ENCODE measurements around the gene SLC22A4. TPM values are rescaled to one million over a fixed set of nuclear protein-coding genes. Genes with fewer than 3 reads are reported as not detected.

The SLC22A4 gene
- total RNA-seq, 1 donor from 2014 or later, result 3.7 TPM

GRCh38 chr5:132262882-132263547 is 31.2 kb upstream of the SLC22A4 start:
- no peak for DNase-seq (ENCODE audit: low read depth in 2 of 2)

DNA sequence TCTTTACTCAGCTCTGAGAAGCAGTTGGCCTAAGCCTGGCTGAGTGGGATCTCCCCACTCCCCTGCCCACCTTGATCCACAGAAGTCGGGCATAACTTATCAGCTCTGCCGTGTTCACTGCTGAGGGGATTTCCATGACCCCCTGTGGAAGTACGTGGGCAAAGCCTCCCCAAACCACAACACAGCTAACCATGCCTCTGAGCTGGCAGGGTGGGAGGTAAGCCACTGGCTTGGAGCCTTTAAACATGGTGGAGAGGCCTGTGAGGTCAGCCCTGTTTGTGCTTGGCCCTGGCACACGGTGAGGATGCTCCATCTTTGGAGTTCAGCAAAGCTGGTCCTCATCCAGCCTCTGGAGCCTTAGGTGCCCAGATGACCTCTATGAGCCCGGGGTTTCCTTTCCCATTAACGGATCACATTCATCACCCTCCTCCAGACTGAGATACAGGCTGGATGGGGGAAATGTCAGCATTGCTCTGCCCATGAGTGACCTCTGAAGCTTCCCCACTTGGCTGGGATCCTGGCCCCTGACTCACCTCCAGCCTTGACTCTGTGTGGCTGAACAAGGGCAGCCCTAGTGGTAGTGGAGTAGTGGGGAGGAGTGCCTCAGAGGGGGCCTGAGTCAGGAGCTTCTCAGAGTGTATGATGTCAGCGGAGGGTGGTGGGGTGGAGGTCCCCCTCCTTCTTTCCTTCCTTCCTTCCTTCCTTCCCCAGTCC is 30.5 kb upstream of the SLC22A4 start:
- DNase-seq (ENCODE audit: low read depth in 2 of 2), result peak; percentile 48 to 82

- DNase-seq (ENCODE audit: low read depth in 2 of 2), result no peak
Observed at GRCh38 chr5:132264546-132265335, 29.5 kb upstream of the SLC22A4 start.

- peak; percentile 97 for DNase-seq (ENCODE audit: low read depth in 2 of 2)
Observed at GRCh38 chr5:132265336-132266030, 28.7 kb upstream of the SLC22A4 start.

- DNase-seq (ENCODE audit: low read depth in 2 of 2), result no peak
Observed at GRCh38 chr5:132266031-132266835, 28.0 kb upstream of the SLC22A4 start.

GRCh38 chr5:132266836-132267160 is 27.4 kb upstream of the SLC22A4 start:
- DNase-seq (ENCODE audit: low read depth in 2 of 2), result no peak

- DNase-seq (ENCODE audit: low read depth in 2 of 2), result no peak
Observed at GRCh38 chr5:132267166-132267739, 26.9 kb upstream of the SLC22A4 start.

DNA sequence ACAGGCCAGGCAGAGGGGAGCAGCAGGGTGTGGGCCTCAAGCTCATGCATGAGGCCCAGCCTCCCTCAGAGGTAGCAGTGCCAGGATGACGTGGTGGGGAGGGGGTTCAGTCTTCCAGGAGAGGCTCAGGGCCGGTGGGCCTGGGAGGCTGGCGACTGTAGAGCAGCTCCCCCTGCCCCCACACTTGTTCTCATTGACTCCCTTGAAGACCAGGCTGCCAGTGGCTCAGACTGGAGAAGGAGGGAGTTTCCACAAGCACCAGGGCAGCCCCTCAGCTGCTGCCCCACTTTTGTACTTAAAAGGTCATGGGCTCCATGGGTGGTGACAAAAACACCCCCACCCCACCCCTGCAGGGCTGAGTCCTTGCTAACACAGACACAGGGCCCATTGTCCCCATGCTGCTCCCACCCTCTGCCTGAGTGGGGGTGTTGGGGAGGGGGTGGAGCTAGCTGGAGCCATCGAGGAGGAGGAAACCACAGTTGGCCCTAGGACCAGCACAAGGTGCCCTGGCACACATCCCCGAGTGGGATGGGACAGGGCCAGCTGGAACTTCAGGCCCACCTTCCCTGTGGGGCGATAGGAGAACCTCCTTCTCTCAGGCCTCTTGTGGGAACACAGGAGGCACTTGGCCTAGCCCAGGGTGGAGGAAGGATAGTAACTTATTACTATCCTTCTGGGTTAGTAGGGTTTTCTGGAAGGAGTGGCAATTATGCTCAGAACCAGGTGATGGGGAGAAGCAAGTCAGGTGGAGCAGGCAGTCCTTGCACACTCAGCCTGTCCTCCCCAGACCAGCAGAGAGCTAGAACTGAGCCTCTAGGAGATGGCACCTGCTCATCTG is 26.0 kb upstream of the SLC22A4 start:
- DNase-seq (ENCODE audit: low read depth in 2 of 2), result no peak

GRCh38 chr5:132268769-132269551 is 25.2 kb upstream of the SLC22A4 start:
- DNase-seq (ENCODE audit: low read depth in 2 of 2), result no peak

DNA sequence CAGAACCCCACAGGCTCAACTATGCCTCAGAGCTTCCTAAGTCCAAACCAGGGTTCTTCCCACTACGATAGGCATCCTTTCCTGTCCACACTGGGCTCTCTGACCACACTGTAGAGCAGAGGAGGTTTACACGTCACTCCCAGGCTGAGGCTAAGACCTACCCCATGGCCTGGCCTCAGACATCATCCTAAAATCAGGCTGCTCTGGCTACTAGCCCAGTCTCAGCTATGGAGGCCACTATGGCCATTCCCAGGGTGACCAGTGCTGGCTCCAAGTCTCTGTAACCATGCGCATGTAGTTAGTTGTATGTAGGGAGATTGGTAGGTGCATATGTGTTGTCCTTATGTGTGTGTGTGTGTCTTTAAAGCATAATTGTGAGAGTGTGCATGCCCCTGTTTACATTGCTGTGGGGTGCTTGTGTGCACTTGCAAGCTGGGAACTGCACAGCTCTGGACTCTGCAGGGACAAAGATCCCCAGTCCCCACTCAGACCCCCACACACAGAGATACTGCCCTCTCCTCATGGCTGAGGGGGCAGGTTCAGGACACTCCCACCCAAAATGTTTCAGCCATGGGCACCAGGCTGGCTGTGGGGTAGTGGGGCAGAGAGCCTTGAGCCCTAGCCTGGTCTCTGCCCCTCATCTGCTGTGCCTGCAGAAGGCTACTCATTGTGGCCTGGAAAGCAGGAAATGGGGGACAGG is 24.4 kb upstream of the SLC22A4 start:
- no peak for DNase-seq (ENCODE audit: low read depth in 2 of 2)

GRCh38 chr5:132270335-132270665 is 23.9 kb upstream of the SLC22A4 start:
- DNase-seq (ENCODE audit: low read depth in 2 of 2), result no peak

DNA sequence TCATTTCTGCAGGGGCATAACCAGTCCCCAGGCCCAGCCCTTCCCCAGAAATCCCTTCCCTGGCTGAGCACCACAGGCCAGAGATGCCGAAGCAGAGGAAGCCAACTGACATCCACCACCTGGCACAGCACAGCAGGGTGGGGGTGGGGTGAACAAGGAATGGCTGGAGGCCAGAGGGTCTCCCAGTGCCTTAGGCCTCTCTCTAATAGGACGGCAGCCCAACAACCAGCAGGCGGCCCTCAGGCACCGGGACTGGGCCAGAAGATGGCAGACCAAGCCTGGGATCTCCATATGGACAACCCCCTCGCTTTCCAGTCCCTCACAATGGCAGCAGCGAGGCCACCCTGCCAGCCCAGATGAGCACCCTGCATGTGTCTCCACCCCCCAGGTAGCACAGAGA is 23.5 kb upstream of the SLC22A4 start:
- no peak for DNase-seq (ENCODE audit: low read depth in 2 of 2)

DNA sequence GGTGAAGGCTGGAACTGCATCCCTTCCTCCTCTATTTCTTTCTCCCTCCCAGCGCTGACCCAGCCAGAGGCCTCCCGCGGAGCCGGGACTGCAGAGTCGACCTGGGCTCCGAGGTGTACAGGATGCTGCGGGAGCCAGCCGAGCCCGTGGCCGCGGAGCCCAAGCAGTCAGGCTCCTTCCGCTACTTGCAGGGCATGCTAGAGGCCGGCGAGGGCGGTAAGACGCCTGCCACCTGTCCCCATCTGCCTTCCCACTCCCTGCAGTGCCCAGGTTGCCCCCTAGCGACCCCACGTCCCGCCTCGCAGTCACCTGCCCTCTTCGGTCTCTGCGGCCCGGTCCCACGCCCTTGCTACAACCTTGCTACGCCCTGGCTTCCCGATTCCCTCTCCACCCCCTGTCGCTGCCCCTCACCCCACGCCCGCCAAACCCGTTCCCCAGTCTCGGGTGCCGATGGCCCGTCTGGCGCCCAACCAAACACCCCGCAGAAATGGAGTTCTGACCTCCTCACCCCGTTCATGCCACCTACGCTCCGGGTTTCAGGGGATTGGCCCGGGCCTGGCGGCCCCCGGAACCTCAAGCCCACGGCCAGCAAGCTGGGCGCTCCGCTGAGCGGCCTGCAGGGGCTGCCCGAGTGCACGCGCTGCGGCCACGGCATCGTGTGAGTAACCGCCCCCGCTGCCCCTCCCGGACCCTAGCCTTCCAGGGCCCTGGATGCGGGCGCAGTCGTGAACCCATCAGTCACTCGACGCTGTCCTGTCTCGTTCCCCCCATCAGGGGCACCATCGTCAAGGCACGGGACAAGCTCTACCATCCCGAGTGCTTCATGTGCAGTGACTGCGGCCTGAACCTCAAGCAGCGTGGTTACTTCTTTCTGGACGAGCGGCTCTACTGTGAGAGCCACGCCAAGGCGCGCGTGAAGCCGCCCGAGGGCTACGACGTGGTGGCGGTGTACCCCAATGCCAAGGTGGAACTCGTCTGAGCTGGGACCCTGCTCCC is 22.6 kb upstream of the SLC22A4 start:
- no peak for DNase-seq (ENCODE audit: low read depth in 2 of 2)

DNA sequence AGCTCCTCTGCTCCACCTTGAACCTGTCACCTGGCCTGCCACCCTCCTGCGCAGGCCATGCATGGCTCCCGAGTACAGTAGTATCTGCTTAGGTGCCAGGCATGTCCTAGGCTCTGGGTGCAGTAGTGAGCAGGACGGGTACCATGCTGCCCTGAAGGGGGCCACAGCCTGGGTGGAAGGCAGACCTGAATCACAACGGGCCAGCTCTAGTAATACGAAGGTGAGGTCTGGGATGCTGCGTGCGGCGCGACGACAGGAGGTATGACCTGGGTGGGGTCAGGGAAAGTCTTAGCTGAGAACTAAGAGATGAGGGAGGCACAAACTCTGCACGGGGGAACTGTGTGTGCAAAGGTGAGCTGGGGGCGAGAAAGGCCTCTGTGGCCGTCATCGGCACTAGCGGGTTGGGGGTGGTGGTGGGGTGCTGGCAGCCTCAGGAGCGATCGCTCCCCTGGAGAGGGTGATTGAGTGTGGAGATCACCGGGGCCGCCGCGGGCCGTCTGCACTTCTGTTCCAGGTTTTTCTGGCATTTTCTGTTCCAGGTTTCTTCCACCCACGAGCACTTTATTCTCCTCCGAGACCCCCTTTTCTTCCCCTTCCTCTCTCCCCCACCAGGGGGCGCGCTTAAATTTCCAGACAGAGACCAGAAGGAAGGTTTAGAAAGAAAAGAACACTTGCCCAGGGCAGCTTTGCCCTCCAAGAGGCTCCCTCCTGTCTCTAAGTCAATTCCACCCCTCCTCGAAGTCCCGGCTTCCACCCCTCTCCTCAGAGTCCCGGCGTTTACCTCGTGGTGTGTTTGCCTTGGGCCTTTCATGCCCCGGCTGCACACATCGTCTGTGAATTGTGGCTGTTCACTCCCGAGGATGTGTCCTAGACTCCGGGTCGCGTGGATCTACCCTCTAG is 21.6 kb upstream of the SLC22A4 start:
- peak in 1 of 2 donors; percentile 56 for DNase-seq (ENCODE audit: low read depth in 2 of 2)

DNA sequence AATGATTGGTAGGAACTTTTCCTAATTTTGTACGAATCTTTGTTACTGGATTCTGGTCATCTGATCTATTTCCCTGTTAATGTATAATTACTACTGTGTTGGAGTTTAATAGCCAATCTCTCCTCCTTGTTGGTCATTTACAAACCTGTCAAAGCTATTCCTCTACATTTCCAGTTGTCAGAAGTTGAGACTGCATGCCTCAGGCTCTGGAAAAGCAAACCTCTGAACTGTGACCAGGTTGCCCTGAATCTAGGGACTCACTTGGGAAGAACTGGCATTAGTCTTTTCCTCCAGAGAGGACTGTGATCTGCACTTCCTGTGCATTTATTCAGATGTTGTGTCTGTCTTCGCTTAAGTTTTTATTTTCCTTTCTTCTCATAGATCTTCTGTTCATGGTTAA is 20.6 kb upstream of the SLC22A4 start:
- DNase-seq (ENCODE audit: low read depth in 2 of 2), result no peak

GRCh38 chr5:132274050-132274792 is 20.0 kb upstream of the SLC22A4 start:
- DNase-seq (ENCODE audit: low read depth in 2 of 2), result no peak
